ENCODE measurements around the gene EDDM13. TPM values are rescaled to one million over a fixed set of nuclear protein-coding genes. Genes with fewer than 3 reads are reported as not detected.
A peak's percentile ranks its signal among the peaks of the same experiment; 100 is the strongest.

EDDM13 gene
- total RNA-seq, 1 donor from 2014 or later = 1.3 TPM

GRCh38 chr19:56266051-56266450 is 6.5 kb upstream of the EDDM13 start:
- DNase-seq (no peak), ATAC-seq (no peak)
- Histone ChIP-seq H3K27ac (no peak overlapping the region), H3K36me3 (peaks cover 3% of the 10 kb centered on the region), H3K9me3 (no peaks in the 10 kb centered on the region), H3K27me3 (ENCODE audit: low read depth) (no peaks in the 10 kb centered on the region), H3K4me1 (peaks cover 4% of the 10 kb centered on the region), H3K4me3 (no peak overlapping the region)
- TF ChIP-seq CTCF (IDR thresholded peaks at IDR 0.05) = no peak
- intact Hi-C loops (cut with DNase I) = no loop called here

- Histone ChIP-seq H3K9me3 (no peaks in the 10 kb centered on the region), H3K4me1 (peaks cover 6% of the 10 kb centered on the region), H3K27ac (no peak overlapping the region), H3K4me3 (no peak overlapping the region), H3K27me3 (ENCODE audit: low read depth) (no peaks in the 10 kb centered on the region), H3K36me3 (peaks cover 3% of the 10 kb centered on the region)
- no peak for TF ChIP-seq CTCF (IDR thresholded peaks at IDR 0.05)
- DNase-seq (no peak), ATAC-seq (no peak)
- intact Hi-C loops (cut with DNase I) = no loop called here
Measured at GRCh38 chr19:56269348-56269747, 3.2 kb upstream of the EDDM13 start.

- DNase-seq = peak; percentile 55
- Histone ChIP-seq H3K4me1 (peaks cover 6% of the 10 kb centered on the region), H3K36me3 (peaks cover 3% of the 10 kb centered on the region), H3K27me3 (ENCODE audit: low read depth) (no peaks in the 10 kb centered on the region), H3K27ac (no peak overlapping the region), H3K4me3 (no peak overlapping the region), H3K9me3 (no peaks in the 10 kb centered on the region)
- intact Hi-C loops (cut with DNase I) = no loop called here
- TF ChIP-seq CTCF (IDR thresholded peaks at IDR 0.05) = no peak
- peak; percentile 76 to 79 for ATAC-seq
Measured at GRCh38 chr19:56270676-56271075, 1.9 kb upstream of the EDDM13 start.

GRCh38 chr19:56271151-56271550 is 1.4 kb upstream of the EDDM13 start:
- TF ChIP-seq CTCF (IDR thresholded peaks at IDR 0.05) = no peak

GRCh38 chr19:56273563-56274117 is 1.1 kb downstream of the EDDM13 start:
- ATAC-seq (no peak), DNase-seq (no peak)
- H3K4me1 ChIP-seq = peaks cover 6% of the 10 kb centered on the region
- TF ChIP-seq CTCF (IDR thresholded peaks at IDR 0.05) = no peak
- peaks cover 3% of the 10 kb centered on the region for H3K36me3 ChIP-seq
- H3K9me3 ChIP-seq = no peaks in the 10 kb centered on the region
- H3K4me3 ChIP-seq = no peak overlapping the region
- intact Hi-C loops (cut with DNase I) = no loop called here
- H3K27me3 ChIP-seq (ENCODE audit: low read depth) = no peaks in the 10 kb centered on the region
- H3K27ac ChIP-seq = no peak overlapping the region

More at GRCh38 chr19:56271151-56271550, 1.4 kb upstream of the EDDM13 start:
- DNase-seq (no peak), ATAC-seq (no peak)
- Histone ChIP-seq H3K27me3 (ENCODE audit: low read depth) (no peaks in the 10 kb centered on the region), H3K9me3 (no peaks in the 10 kb centered on the region), H3K27ac (no peak overlapping the region), H3K36me3 (peaks cover 3% of the 10 kb centered on the region), H3K4me3 (no peak overlapping the region), H3K4me1 (peaks cover 6% of the 10 kb centered on the region)
- intact Hi-C loops (cut with DNase I) = no loop called here

All from lower lobe of right lung (tissue), 2 donors.